ENCODE measurements around the gene XPOT.
"Not testable (repeated sequence)": the region's sequence is repeated elsewhere in the genome, so short reads cannot be mapped to it uniquely, and the experiment has no call there.

XPOT gene

GRCh38 chr12:64403707-64404469 lies at the start of gene XPOT:
Gene XPOT, plus strand, starts transcription at chr12:64404392. Its CDS starts 5,644 bp downstream, at chr12:64410036.
- peak; percentile 89 for DNase-seq

- not testable (repeated sequence) for DNase-seq
Measured at GRCh38 chr12:64356209-64356608, 48.0 kb upstream of the XPOT start.

- not testable (repeated sequence) for DNase-seq
Measured at GRCh38 chr12:64361173-64361572, 43.0 kb upstream of the XPOT start.

GRCh38 chr12:64362721-64363305 lies 41.4 kb upstream of the XPOT start:
- no peak for DNase-seq

- no peak for DNase-seq
Measured at GRCh38 chr12:64383675-64384074, 20.5 kb upstream of the XPOT start.

- DNase-seq: no peak
Measured at GRCh38 chr12:64385019-64385418, 19.2 kb upstream of the XPOT start.

GRCh38 chr12:64385468-64385867 lies 18.7 kb upstream of the XPOT start:
- no peak for DNase-seq

GRCh38 chr12:64387197-64387816 lies 16.9 kb upstream of the XPOT start:
- no peak for DNase-seq

GRCh38 chr12:64389154-64389553 lies 15.0 kb upstream of the XPOT start:
- no peak for DNase-seq

- DNase-seq: no peak
Measured at GRCh38 chr12:64390275-64390851, 13.8 kb upstream of the XPOT start, which contains the start of gene C12orf56. Gene C12orf56, minus strand, starts transcription at chr12:64390758. Its CDS starts 193 bp downstream, at chr12:64390565.

GRCh38 chr12:64392221-64392620 lies 12.0 kb upstream of the XPOT start:
- DNase-seq: no peak

GRCh38 chr12:64395739-64396138 lies 8.5 kb upstream of the XPOT start:
- DNase-seq: no peak

GRCh38 chr12:64400041-64400440 lies 4.2 kb upstream of the XPOT start:
- peak; percentile 21 for DNase-seq

- DNase-seq: no peak
Measured at GRCh38 chr12:64402181-64402580, 2.0 kb upstream of the XPOT start.

- peak; percentile 45 for DNase-seq
Measured at GRCh38 chr12:64404470-64405256, 471 bp downstream of the XPOT start.

- no peak for DNase-seq
Measured at GRCh38 chr12:64407342-64408223, 3.4 kb downstream of the XPOT start.

GRCh38 chr12:64411427-64411826 lies 7.2 kb downstream of the XPOT start:
- no peak for DNase-seq

- DNase-seq: no peak
Measured at GRCh38 chr12:64412459-64412858, 8.3 kb downstream of the XPOT start.

GRCh38 chr12:64413884-64414283 lies 9.7 kb downstream of the XPOT start:
- no peak for DNase-seq

- no peak for DNase-seq
Measured at GRCh38 chr12:64418209-64418608, 14.0 kb downstream of the XPOT start.

- DNase-seq: no peak
Measured at GRCh38 chr12:64419696-64420095, 15.5 kb downstream of the XPOT start.

- no peak for DNase-seq
Measured at GRCh38 chr12:64427988-64428387, 23.8 kb downstream of the XPOT start.

Measured in midbrain (tissue), 1 donor.